ES-I3 (cell line): ENCODE results near the gene CD2.

Source experiments
- H3K36me3 ChIP-seq: 2 replicates; pipeline ENCODE4 v1.6.1; 2013; ENCODE audit warnings: mild to moderate bottlenecking, low read length, control low read depth, moderate library complexity; ENCODE audit not compliant: insufficient read depth
- H3K4me1 ChIP-seq: 2 replicates; pipeline ENCODE4 v1.6.1; 2013; ENCODE audit warnings: mild to moderate bottlenecking, control low read depth, low read length; ENCODE audit not compliant: insufficient read depth
- H3K9ac ChIP-seq: 2 replicates; pipeline ENCODE4 v1.6.1; 2013; ENCODE audit warnings: low read depth, mild to moderate bottlenecking, low read length, moderate library complexity
- H3K9me3 ChIP-seq: 2 replicates; pipeline ENCODE4 v1.6.1; 2013; ENCODE audit warnings: mild to moderate bottlenecking, low read length, moderate library complexity; ENCODE audit not compliant: control insufficient read depth, insufficient read depth

Gene CD2

DNA sequence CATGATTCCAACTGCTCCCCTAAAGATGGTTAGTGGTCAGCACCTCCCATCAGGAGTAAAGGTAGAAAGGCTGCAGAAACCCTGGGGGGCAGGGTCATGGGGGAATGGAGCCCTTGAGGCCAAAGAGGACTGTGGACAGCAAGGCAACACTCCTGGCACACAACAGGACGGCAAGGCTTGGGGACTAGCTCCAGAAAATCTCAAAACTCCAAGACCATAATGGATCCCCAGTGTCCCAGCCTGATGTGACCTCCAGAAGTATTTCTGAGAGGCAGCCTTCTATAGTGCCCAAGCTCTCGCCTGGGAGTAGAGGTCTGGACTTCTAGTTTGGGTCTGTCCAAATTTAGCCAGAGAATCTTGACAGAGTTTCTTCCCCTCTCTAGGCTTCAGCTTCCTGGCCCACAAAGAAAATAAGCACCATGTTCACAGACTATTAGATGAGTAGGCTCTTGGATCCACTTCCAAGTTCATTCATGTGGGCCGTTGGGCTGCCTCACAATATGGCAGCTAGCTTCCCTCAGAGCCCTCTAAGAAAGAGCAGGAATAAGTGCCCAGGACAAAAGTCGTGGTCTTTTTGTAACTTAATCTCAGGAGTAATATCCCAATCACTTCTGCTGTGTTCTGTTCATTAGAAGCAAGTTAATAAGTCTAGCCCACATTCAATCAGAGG, 6.9 kb downstream of the CD2 start:
- Histone ChIP-seq H3K36me3 (no peaks in the 10 kb centered on the region), H3K9ac (no peak overlapping the region), H3K9me3 (no peaks in the 10 kb centered on the region), H3K4me1 (no peaks in the 10 kb centered on the region)

- H3K36me3 ChIP-seq = no peaks in the 10 kb centered on the region
- no peaks in the 10 kb centered on the region for H3K4me1 ChIP-seq
- H3K9me3 ChIP-seq = no peaks in the 10 kb centered on the region
- H3K9ac ChIP-seq = no peak overlapping the region
These were observed 8.1 kb downstream of the CD2 start for GRCh38 chr1:116762281-116762680.

DNA sequence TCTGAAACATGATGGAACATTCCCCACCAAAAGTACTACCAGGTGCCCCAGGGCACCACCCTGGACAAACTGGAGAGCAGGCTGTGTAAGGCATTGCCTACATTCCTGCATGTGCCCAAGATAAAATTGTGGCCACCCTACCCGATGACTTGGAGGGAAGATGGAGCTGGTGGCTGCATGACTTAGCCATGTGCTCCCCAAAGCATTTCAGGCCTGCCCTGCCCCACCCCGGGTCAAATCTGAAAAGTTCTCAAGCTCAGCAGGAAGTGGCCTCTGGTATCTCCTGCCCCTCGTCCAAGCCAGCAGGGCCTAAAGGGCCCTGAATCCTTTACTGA, 8.5 kb downstream of the CD2 start:
- H3K9me3 ChIP-seq = no peaks in the 10 kb centered on the region
- H3K4me1 ChIP-seq = no peaks in the 10 kb centered on the region
- no peaks in the 10 kb centered on the region for H3K36me3 ChIP-seq
- H3K9ac ChIP-seq = no peak overlapping the region

DNA sequence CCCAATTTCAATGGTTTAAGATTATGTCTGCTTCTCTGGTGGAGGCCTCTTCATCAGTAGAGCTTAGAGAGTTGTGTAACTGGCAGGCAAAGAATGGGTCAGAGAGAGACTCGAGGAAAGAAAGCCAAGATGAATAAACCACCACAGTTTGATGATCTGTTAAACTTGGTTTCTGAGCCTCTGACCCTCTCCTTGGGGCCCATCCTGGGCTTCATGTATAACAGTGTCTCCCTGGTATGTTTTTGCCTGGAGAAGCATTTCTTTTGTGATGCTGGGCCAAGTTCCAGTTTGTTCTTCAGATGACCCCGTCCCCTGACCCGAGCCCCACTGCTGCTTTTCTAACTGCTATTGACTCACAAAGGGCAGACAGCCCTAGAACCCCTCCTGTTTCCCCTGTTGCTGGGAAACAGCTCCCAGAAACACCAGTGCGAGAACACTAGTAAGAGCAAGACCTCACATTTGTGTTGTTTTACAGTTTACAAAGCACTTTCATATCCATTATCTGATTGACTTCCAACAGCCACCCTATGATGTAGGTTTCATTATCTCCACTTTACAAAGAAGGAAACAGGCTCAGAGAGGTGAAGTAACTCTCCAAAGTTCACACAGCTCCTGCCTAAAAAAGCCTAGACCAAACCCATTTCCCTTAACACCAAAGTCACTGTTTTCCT, 9.0 kb downstream of the CD2 start:
- Histone ChIP-seq H3K9me3 (no peaks in the 10 kb centered on the region), H3K9ac (no peak overlapping the region), H3K36me3 (no peaks in the 10 kb centered on the region), H3K4me1 (no peaks in the 10 kb centered on the region)

GRCh38 chr1:116763787-116764465, 9.7 kb downstream of the CD2 start:
- H3K9me3 ChIP-seq = no peaks in the 10 kb centered on the region
- no peaks in the 10 kb centered on the region for H3K4me1 ChIP-seq
- H3K9ac ChIP-seq = no peak overlapping the region
- H3K36me3 ChIP-seq = no peaks in the 10 kb centered on the region

DNA sequence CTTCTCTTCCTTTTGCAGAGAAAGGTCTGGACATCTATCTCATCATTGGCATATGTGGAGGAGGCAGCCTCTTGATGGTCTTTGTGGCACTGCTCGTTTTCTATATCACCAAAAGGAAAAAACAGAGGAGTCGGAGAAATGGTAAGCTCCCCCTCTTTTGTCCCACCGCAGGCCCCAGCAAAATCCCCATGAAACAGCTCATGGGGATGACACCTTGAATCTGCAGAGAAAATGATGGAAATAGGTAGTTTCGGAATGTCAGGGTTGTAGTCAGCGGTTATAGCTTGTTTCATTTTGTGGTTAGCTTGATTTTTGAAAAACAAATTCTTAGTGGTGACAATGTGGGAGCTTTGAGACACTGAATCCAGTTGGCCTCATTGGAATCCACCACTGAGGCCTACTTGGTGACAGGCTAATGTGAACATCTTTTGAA, 10.3 kb downstream of the CD2 start:
- Histone ChIP-seq H3K9me3 (no peaks in the 10 kb centered on the region), H3K36me3 (no peaks in the 10 kb centered on the region), H3K9ac (no peak overlapping the region), H3K4me1 (no peaks in the 10 kb centered on the region)

DNA sequence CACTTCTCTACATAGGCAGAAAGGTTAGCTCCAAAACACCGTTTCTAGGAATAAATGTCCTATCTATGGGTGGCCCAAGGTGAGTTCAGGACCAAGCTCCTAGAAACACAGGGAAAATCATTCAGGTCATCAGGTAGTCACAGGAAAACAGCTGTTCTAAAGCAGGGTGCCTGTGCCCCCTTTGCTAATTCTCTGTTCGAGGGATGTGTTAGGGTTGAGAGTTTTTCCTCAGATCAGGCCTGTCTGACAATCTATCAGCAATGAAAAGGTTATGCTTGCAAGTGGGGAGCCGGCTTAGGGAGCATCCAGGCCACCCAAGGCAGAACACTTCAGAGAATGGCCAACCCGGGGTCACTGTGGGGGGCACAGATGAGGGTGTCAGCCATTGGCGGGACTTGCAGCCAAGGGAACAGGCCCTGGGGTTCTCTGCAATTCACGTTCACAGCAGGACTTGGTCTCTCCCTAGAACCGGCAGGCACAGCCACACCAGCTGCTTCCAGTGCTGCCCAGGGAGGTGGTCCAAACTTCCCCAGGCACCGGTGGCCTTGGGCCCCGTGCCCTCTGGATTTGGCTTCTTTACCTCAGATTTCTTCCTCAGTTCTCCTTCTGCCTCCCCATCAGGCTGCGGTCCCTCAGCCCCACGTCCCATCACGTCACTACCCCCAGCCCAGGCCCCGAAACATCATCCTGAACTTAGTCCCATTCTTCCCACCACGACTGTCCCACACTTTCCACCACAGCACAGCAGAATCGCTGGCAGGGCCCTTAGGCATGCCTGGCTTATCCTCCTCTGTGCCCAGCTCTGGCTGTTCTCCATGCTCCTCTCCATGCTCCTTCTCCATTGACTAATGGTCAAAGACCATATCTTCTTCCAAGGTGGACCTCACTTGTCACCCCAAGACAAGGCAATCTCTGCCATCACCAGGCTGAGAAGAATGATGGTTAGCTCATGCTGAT, 11.0 kb downstream of the CD2 start:
- H3K9ac ChIP-seq = no peak overlapping the region
- H3K9me3 ChIP-seq = no peaks in the 10 kb centered on the region
- H3K36me3 ChIP-seq = no peaks in the 10 kb centered on the region
- H3K4me1 ChIP-seq = no peaks in the 10 kb centered on the region

GRCh38 chr1:116765962-116766361, 11.7 kb downstream of the CD2 start:
- no peaks in the 10 kb centered on the region for H3K4me1 ChIP-seq
- H3K9ac ChIP-seq = no peak overlapping the region
- H3K36me3 ChIP-seq = no peaks in the 10 kb centered on the region
- H3K9me3 ChIP-seq = no peaks in the 10 kb centered on the region

DNA sequence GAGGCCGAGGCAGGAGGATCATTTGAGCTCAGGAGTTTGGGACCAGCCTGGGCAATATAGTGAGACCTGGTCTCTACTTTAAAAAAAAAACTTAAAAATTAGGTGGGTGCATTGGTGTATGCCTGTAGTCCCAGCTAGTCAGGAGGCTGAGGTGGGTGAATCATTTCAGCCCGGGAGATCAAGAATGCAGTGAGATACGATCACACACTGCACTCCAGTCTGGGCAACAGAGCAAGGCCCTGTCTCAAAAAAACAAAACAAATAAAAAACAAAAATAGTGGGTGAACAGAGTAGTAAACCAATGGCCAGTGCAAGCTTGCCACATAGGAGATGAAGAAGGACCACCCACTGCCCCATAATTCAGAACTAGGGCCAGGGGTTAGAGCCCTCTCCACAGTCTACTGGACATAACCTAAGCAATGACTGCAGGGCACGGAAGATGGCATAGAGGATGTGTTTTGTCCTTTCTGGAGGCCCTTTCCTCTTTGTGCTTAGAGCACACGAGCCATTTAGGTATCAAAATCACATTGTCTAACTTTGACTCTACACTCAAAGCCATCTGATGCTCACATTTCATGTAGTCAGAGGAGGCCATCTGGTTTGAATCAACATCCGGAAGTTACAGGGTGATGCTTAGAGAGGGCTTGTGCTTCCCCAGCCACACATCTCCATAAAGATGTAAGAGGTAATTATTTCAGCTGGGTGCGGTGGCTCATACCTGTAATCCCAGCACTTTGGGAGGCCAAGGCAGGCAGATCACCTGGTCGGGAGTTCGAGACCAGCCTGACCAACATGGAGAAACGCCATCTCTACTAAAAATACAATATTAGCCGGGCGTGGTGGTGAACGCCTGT, 12.6 kb downstream of the CD2 start:
- Histone ChIP-seq H3K9me3 (no peaks in the 10 kb centered on the region), H3K9ac (no peak overlapping the region), H3K36me3 (no peaks in the 10 kb centered on the region), H3K4me1 (no peaks in the 10 kb centered on the region)

GRCh38 chr1:116767782-116768382, 13.7 kb downstream of the CD2 start:
- H3K4me1 ChIP-seq = no peaks in the 10 kb centered on the region
- no peaks in the 10 kb centered on the region for H3K9me3 ChIP-seq
- H3K9ac ChIP-seq = no peak overlapping the region
- no peaks in the 10 kb centered on the region for H3K36me3 ChIP-seq

DNA sequence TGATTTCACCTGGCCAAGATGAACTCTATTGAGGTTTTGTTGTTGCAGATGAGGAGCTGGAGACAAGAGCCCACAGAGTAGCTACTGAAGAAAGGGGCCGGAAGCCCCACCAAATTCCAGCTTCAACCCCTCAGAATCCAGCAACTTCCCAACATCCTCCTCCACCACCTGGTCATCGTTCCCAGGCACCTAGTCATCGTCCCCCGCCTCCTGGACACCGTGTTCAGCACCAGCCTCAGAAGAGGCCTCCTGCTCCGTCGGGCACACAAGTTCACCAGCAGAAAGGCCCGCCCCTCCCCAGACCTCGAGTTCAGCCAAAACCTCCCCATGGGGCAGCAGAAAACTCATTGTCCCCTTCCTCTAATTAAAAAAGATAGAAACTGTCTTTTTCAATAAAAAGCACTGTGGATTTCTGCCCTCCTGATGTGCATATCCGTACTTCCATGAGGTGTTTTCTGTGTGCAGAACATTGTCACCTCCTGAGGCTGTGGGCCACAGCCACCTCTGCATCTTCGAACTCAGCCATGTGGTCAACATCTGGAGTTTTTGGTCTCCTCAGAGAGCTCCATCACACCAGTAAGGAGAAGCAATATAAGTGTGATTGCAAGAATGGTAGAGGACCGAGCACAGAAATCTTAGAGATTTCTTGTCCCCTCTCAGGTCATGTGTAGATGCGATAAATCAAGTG, 14.3 kb downstream of the CD2 start:
- Histone ChIP-seq H3K36me3 (no peaks in the 10 kb centered on the region), H3K4me1 (no peaks in the 10 kb centered on the region), H3K9ac (no peak overlapping the region), H3K9me3 (no peaks in the 10 kb centered on the region)

DNA sequence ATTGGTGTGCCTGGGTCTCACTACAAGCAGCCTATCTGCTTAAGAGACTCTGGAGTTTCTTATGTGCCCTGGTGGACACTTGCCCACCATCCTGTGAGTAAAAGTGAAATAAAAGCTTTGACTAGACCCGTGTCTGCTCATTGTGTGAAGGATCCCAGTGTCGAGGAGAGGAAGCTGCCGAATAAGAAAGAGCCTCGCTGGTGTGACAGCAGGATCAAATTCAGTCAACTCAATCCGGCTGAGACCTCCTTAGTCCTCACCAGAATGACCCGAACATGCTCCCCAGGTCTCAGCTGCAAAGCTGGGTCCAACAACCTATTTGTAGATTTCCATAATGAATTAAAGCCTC, 14.8 kb downstream of the CD2 start:
- Histone ChIP-seq H3K4me1 (no peaks in the 10 kb centered on the region), H3K36me3 (no peaks in the 10 kb centered on the region), H3K9ac (no peak overlapping the region), H3K9me3 (no peaks in the 10 kb centered on the region)

DNA sequence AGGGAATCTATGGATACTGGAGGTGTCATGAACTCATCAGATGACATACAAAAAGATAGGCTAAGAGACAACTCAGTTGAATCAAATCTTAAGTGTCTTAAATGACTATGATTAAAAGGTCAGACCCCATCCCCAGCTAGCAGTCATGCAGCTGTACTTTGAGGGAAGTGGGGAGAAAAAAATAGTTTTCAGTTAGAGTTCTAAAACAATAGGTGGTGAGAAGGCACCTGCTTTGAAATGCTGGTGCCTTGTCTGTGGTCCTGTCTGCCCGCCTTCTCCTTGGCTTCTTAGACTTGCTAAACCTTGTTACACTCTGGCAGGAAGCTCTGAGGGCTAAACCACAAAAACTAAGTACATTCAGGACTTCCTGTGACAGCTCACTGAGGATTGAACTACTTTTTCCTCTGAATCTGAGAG, 15.3 kb downstream of the CD2 start:
- Histone ChIP-seq H3K9me3 (no peaks in the 10 kb centered on the region), H3K36me3 (no peaks in the 10 kb centered on the region), H3K9ac (no peak overlapping the region), H3K4me1 (no peaks in the 10 kb centered on the region)
